Trophoblast cell (in vitro differentiated cells and primary cell): ENCODE data around the gene PAX4.
"Not testable (repeated sequence)": the region's sequence is repeated elsewhere in the genome, so short reads cannot be mapped to it uniquely, and the experiment has no call there.

Experiments
- DNase-seq, 2 donors: peaks; one replicate each; pipeline ENCODE4 v3.0.0-alpha.2; 2016
- H2AFZ ChIP-seq: 2 replicates; pipeline ENCODE4 v1.6.1; 2013; ENCODE audit warnings: low read length, moderate library complexity, mild to moderate bottlenecking; ENCODE audit not compliant: insufficient read depth, poor library complexity
- H2AK5ac ChIP-seq: 2 replicates; pipeline ENCODE4 v1.6.1; 2013; ENCODE audit warnings: mild to moderate bottlenecking, low read length
- H2BK120ac ChIP-seq: 2 replicates; pipeline ENCODE4 v1.6.1; 2013; ENCODE audit warnings: low read length, mild to moderate bottlenecking, moderate library complexity; ENCODE audit not compliant: insufficient read depth, poor library complexity
- H2BK12ac ChIP-seq: 2 replicates; pipeline ENCODE4 v1.6.1; 2013; ENCODE audit warnings: mild to moderate bottlenecking, low read length, moderate library complexity
- H2BK5ac ChIP-seq: 2 replicates; pipeline ENCODE4 v1.6.1; 2013; ENCODE audit warnings: low read length, low read depth, moderate library complexity, mild to moderate bottlenecking; ENCODE audit not compliant: poor library complexity
- H3K14ac ChIP-seq: 2 replicates; pipeline ENCODE4 v1.6.1; 2013; ENCODE audit warnings: mild to moderate bottlenecking, low read length
- H3K18ac ChIP-seq: 2 replicates; pipeline ENCODE4 v1.6.1; 2013; ENCODE audit warnings: mild to moderate bottlenecking, low read length
- H3K23ac ChIP-seq: 2 replicates; pipeline ENCODE4 v1.6.1; 2013; ENCODE audit warnings: low read length
- H3K27ac ChIP-seq: 2 replicates; pipeline ENCODE4 v1.5.1; 2013; ENCODE audit warnings: low read depth, mild to moderate bottlenecking, inconsistent platforms, low read length, moderate library complexity
- H3K27me3 ChIP-seq: 2 replicates; pipeline ENCODE4 v1.6.1; 2013; ENCODE audit warnings: inconsistent platforms, mild to moderate bottlenecking, low read length, moderate library complexity; ENCODE audit not compliant: insufficient read depth
- H3K36me3 ChIP-seq, 2 experiments: 1 replicate in 1 of 2; 2 replicates in 1 of 2; pipeline ENCODE4 v1.6.1; 2013; ENCODE audit warnings: low read length in 2 of 2, mild to moderate bottlenecking in 2 of 2, moderate library complexity in 1 of 2; ENCODE audit not compliant: insufficient read depth in 2 of 2, control insufficient read depth in 1 of 2
- H3K4ac ChIP-seq: 2 replicates; pipeline ENCODE4 v1.6.1; 2013; ENCODE audit warnings: low read depth, mild to moderate bottlenecking, low read length, moderate library complexity
- H3K4me1 ChIP-seq, 2 experiments: 1 replicate in 1 of 2; 2 replicates in 1 of 2; pipeline ENCODE4 v1.6.1; 2013; ENCODE audit warnings: low read length in 2 of 2, mild to moderate bottlenecking in 2 of 2, moderate library complexity in 1 of 2; ENCODE audit not compliant: insufficient read depth in 2 of 2, control insufficient read depth in 1 of 2
- H3K4me2 ChIP-seq: 2 replicates; pipeline ENCODE4 v1.6.1; 2013; ENCODE audit warnings: inconsistent platforms, mild to moderate bottlenecking, low read length, moderate library complexity
- H3K4me3 ChIP-seq: 2 replicates; pipeline ENCODE4 v1.5.1; 2013; ENCODE audit warnings: mild to moderate bottlenecking, low read depth, low read length, inconsistent platforms
- H3K79me1 ChIP-seq: one replicate; pipeline ENCODE4 v1.6.1; 2013; ENCODE audit warnings: low read length
- H3K79me2 ChIP-seq: 2 replicates; pipeline ENCODE4 v1.6.1; 2013; ENCODE audit warnings: low read length, mild to moderate bottlenecking; ENCODE audit not compliant: control insufficient read depth, insufficient read depth, poor library complexity
- H3K9ac ChIP-seq: 2 replicates; pipeline ENCODE4 v1.6.1; 2013; ENCODE audit warnings: mild to moderate bottlenecking, low read length
- H3K9me3 ChIP-seq: 2 replicates; pipeline ENCODE4 v1.6.1; 2013; ENCODE audit warnings: low read depth, mild to moderate bottlenecking, control low read depth, inconsistent platforms, low read length; ENCODE audit not compliant: insufficient read depth
- H4K12ac ChIP-seq: 2 replicates; pipeline ENCODE4 v1.6.1; 2013; ENCODE audit warnings: low read depth, mild to moderate bottlenecking, low read length, moderate library complexity
- H4K8ac ChIP-seq: 2 replicates; pipeline ENCODE4 v1.6.1; 2013; ENCODE audit warnings: low read depth, mild to moderate bottlenecking, low read length, moderate library complexity
- H4K91ac ChIP-seq: one replicate; pipeline ENCODE4 v1.6.1; 2013; ENCODE audit warnings: low read depth, mild to moderate bottlenecking, low read length, moderate library complexity
- WGBS: extraction: QIAGEN DNeasy Blood & Tissue Kit; methylation state at CpG from one replicate; pipeline ENCODE4 v1.1.7; 2013; ENCODE audit warnings: missing lambda C conversion rate; ENCODE audit not compliant: insufficient read length, insufficient coverage; ENCODE audit errors: extremely low coverage; 5-methylcytosine and 5-hydroxymethylcytosine counted together

PAX4 gene

DNA sequence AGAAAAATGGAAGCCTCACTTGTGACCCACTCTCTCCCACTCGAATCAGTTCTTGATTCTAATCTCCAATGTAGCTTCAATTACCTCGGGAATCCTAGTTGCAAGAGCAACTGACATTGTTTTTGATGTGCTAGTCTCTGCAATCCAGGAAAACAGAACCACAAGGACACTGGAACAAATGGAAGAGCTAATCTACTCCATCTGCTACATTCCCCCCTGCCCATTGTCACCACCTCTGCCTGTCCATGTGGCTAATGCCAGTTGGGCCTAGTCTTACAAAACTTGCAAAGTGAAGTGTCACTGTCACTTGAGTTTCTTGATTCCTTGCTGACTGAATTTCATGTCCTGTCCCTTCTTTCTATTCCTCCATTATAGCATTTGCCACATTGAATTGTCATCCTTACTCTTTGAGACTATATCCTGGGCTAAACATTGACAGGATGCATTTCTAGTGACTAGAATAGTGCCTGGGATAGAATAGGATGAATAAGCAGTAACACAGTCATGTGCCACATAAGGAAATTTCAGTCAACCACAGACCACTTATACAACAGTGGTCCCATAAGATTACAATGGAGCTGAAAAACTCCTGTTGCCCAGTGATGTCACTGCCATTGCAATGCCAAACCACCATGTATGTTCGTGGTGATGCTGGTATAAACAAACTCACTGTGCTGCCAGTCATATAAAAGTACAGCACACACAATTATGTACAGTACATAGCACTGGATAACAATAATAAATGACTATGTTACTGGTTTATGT lies 46.0 kb downstream of the PAX4 start:
- H2AFZ ChIP-seq = no peak overlapping the region
- no peak overlapping the region for H3K4ac ChIP-seq
- no peak overlapping the region for H4K91ac ChIP-seq
- no peak overlapping the region for H2BK120ac ChIP-seq
- H3K27me3 ChIP-seq = no peaks in the 10 kb centered on the region
- no peak overlapping the region for H3K9ac ChIP-seq
- H3K23ac ChIP-seq = no peak overlapping the region
- H3K4me2 ChIP-seq = no peak overlapping the region
- H3K18ac ChIP-seq = no peak overlapping the region
- no peaks in the 10 kb centered on the region for H3K79me2 ChIP-seq
- no peak overlapping the region for H4K12ac ChIP-seq
- peaks cover 3% of the 10 kb centered on the region for H3K9me3 ChIP-seq
- no peaks in the 10 kb centered on the region for H3K4me1 ChIP-seq
- no peak overlapping the region for H2AK5ac ChIP-seq
- no peak overlapping the region for H2BK12ac ChIP-seq
- no peak overlapping the region for H3K14ac ChIP-seq
- H3K36me3 ChIP-seq = no peaks in the 10 kb centered on the region
- no peak overlapping the region for H3K27ac ChIP-seq
- no peak overlapping the region for H2BK5ac ChIP-seq
- no CpG with 5 or more reads among the region's 3 CpGs for WGBS
- no peak for DNase-seq
- H4K8ac ChIP-seq = no peak overlapping the region
- H3K79me1 ChIP-seq = no peaks in the 10 kb centered on the region
- no peak overlapping the region for H3K4me3 ChIP-seq

DNA sequence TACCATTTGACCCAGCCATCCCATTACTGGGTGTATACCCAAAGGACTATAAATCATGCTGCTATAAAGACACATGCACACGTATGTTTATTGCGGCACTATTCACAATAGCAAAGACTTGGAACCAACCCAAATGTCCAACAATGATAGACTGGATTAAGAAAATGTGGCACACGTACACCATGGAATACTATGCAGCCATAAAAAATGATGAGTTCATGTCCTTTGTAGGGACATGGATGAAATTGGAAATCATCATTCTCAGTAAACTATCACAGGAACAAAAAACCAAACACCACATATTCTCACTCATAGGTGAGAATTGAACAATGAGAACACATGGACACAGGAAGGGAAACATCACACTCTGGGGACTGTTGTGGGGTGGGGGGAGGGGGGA lies 49.9 kb downstream of the PAX4 start:
- not testable (repeated sequence) for H3K36me3 ChIP-seq, H3K4me1 ChIP-seq, H2AK5ac ChIP-seq, H3K27ac ChIP-seq, H3K23ac ChIP-seq, H3K4me3 ChIP-seq, H3K18ac ChIP-seq, H3K4me2 ChIP-seq, H3K79me2 ChIP-seq, DNase-seq, H4K12ac ChIP-seq, H2BK12ac ChIP-seq, H4K91ac ChIP-seq, H3K4ac ChIP-seq, H4K8ac ChIP-seq, H2AFZ ChIP-seq, H3K27me3 ChIP-seq, H2BK5ac ChIP-seq, H3K79me1 ChIP-seq, H3K9ac ChIP-seq, H2BK120ac ChIP-seq, H3K9me3 ChIP-seq, H3K14ac ChIP-seq
- no CpG with 5 or more reads among the region's 3 CpGs for WGBS

DNA sequence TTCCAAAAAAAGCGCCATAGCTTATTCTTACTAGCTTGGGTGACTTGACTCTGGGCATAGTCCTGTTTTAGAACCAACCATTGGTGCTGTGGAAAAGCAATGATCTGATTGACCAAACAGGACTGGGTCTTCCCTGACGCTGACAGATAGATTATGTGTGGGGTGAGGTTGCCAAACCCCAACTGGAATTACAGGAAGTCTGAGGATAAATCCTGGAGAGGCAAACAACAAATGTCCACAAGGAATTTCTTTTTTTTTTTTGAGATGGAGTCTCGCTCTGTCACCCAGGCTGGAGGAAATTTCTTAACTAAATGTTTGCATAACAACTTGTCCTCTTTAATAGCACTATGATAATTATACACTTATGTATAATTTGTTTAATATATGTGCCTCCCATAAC lies 51.7 kb downstream of the PAX4 start:
- Histone ChIP-seq H3K4me2 (no peak overlapping the region), H3K4me3 (no peak overlapping the region), H3K9ac (no peak overlapping the region), H3K4me1 (no peaks in the 10 kb centered on the region), H3K4ac (no peak overlapping the region), H3K27ac (no peak overlapping the region), H2BK5ac (no peak overlapping the region), H4K12ac (no peak overlapping the region), H3K79me2 (no peaks in the 10 kb centered on the region), H3K23ac (no peak overlapping the region), H3K36me3 (no peaks in the 10 kb centered on the region), H2AK5ac (no peak overlapping the region), H2BK12ac (no peak overlapping the region), H2AFZ (no peak overlapping the region), H4K91ac (no peak overlapping the region), H2BK120ac (no peak overlapping the region), H3K9me3 (no peaks in the 10 kb centered on the region), H3K18ac (no peak overlapping the region), H4K8ac (no peak overlapping the region), H3K27me3 (no peaks in the 10 kb centered on the region), H3K14ac (no peak overlapping the region), H3K79me1 (no peaks in the 10 kb centered on the region)
- no peak for DNase-seq
- WGBS = no CpG with 5 or more reads among the region's 3 CpGs
